ENCODE results near the gene WDR82.
A peak's percentile ranks its signal among the peaks of the same experiment; 100 is the strongest.
"Not testable (repeated sequence)": the region's sequence is repeated elsewhere in the genome, so short reads cannot be mapped to it uniquely, and the experiment has no call there.

WDR82 gene

GRCh38 chr3:52284051-52284450, 5.6 kb upstream of the WDR82 start:
- 91 to 93% methylated on average over 2 to 4 of the region's 4 CpGs for WGBS, 2 experiments (ENCODE audit: insufficient coverage in 2 of 2)
- peaks cover 12% of the 10 kb centered on the region for H3K4me1 ChIP-seq (ENCODE audit: control insufficient read depth, insufficient read depth, low read length, poor library complexity, severe bottlenecking)

DNA sequence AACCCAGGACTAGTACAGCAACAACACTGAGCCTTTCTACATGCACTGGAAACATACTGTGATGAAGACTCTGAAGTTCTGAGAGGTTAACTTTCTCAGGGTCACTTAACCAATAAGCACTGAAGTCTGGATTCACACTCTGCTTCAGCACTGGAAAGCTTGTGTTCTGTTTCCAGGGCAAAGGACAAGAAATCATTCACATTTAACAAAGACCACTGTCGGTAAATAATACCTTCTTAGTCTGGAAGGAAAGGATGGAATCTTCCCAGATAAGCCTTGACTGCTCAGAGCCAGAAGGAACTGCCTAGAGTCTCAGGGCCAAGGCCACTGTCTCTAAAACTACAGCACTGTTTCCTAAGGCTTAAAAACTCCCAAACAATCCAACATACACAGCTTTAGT, 4.9 kb upstream of the WDR82 start:
- WGBS, 2 experiments (ENCODE audit: insufficient coverage in 2 of 2), result 83% methylated on average over 1 of the region's 1 CpG; no CpG with 5 or more reads in 1 of the 2 experiments
- Histone ChIP-seq H3K4me3 (ENCODE audit: extremely low read depth, insufficient read depth, low read length, poor library complexity, severe bottlenecking) (no peak overlapping the region), H3K27ac (ENCODE audit: low read depth, low read length, severe bottlenecking) (peak overlapping the region; percentile 53), H3K4me1 (ENCODE audit: control insufficient read depth, insufficient read depth, low read length, poor library complexity, severe bottlenecking) (peaks cover 12% of the 10 kb centered on the region), H3K9me3 (ENCODE audit: control insufficient read depth, low read length) (no peaks in the 10 kb centered on the region), H3K36me3 (ENCODE audit: control insufficient read depth, insufficient read depth, low read length) (no peaks in the 10 kb centered on the region)

More at GRCh38 chr3:52284051-52284450, 5.6 kb upstream of the WDR82 start:
- not testable (repeated sequence) for H3K36me3 ChIP-seq (ENCODE audit: control insufficient read depth, insufficient read depth, low read length); H3K4me3 ChIP-seq (ENCODE audit: extremely low read depth, insufficient read depth, low read length, poor library complexity, severe bottlenecking); H3K9me3 ChIP-seq (ENCODE audit: control insufficient read depth, low read length); H3K27ac ChIP-seq (ENCODE audit: low read depth, low read length, severe bottlenecking)

GRCh38 chr3:52281981-52282801, 3.7 kb upstream of the WDR82 start:
- Histone ChIP-seq H3K4me1 (ENCODE audit: control insufficient read depth, insufficient read depth, low read length, poor library complexity, severe bottlenecking) (peaks cover 12% of the 10 kb centered on the region), H3K27ac (ENCODE audit: low read depth, low read length, severe bottlenecking) (peak overlapping the region; percentile 63), H3K36me3 (ENCODE audit: control insufficient read depth, insufficient read depth, low read length) (no peaks in the 10 kb centered on the region), H3K4me3 (ENCODE audit: extremely low read depth, insufficient read depth, low read length, poor library complexity, severe bottlenecking) (no peak overlapping the region), H3K9me3 (ENCODE audit: control insufficient read depth, low read length) (no peaks in the 10 kb centered on the region)
- WGBS, 2 experiments (ENCODE audit: insufficient coverage in 2 of 2), result 95 to 96% methylated on average over 7 to 8 of the region's 8 CpGs

GRCh38 chr3:52280050-52280461, 1.6 kb upstream of the WDR82 start:
- Histone ChIP-seq H3K27ac (ENCODE audit: low read depth, low read length, severe bottlenecking) (peak overlapping the region; percentile 91), H3K9me3 (ENCODE audit: control insufficient read depth, low read length) (no peaks in the 10 kb centered on the region), H3K4me3 (ENCODE audit: extremely low read depth, insufficient read depth, low read length, poor library complexity, severe bottlenecking) (no peak overlapping the region), H3K4me1 (ENCODE audit: control insufficient read depth, insufficient read depth, low read length, poor library complexity, severe bottlenecking) (peaks cover 15% of the 10 kb centered on the region), H3K36me3 (ENCODE audit: control insufficient read depth, insufficient read depth, low read length) (peaks cover 11% of the 10 kb centered on the region)
- WGBS, 2 experiments (ENCODE audit: insufficient coverage in 2 of 2), result 85 to 96% methylated on average over 6 of the region's 6 CpGs

- Histone ChIP-seq H3K4me1 (ENCODE audit: control insufficient read depth, insufficient read depth, low read length, poor library complexity, severe bottlenecking) (peaks cover 15% of the 10 kb centered on the region), H3K4me3 (ENCODE audit: extremely low read depth, insufficient read depth, low read length, poor library complexity, severe bottlenecking) (peak overlapping the region; percentile 93), H3K9me3 (ENCODE audit: control insufficient read depth, low read length) (no peaks in the 10 kb centered on the region), H3K36me3 (ENCODE audit: control insufficient read depth, insufficient read depth, low read length) (peaks cover 14% of the 10 kb centered on the region), H3K27ac (ENCODE audit: low read depth, low read length, severe bottlenecking) (peak overlapping the region; percentile 91)
- 89 to 100% methylated on average over 2 of the region's 2 CpGs for whole genome bisulfite sequencing, 2 experiments (ENCODE audit: insufficient coverage in 2 of 2)
Observed at GRCh38 chr3:52279596-52279995, 1.1 kb upstream of the WDR82 start.

GRCh38 chr3:52277972-52278509, 408 bp downstream of the WDR82 start:
- peaks cover 30% of the 10 kb centered on the region for H3K36me3 ChIP-seq (ENCODE audit: control insufficient read depth, insufficient read depth, low read length)
- peak overlapping the region; percentile 93 for H3K4me3 ChIP-seq (ENCODE audit: extremely low read depth, insufficient read depth, low read length, poor library complexity, severe bottlenecking)
- WGBS, 2 experiments (ENCODE audit: insufficient coverage in 2 of 2), result 0% methylated on average over 49 to 53 of the region's 54 CpGs
- peak overlapping the region; percentile 91 for H3K27ac ChIP-seq (ENCODE audit: low read depth, low read length, severe bottlenecking)
- H3K9me3 ChIP-seq (ENCODE audit: control insufficient read depth, low read length), result no peaks in the 10 kb centered on the region
- peaks cover 13% of the 10 kb centered on the region for H3K4me1 ChIP-seq (ENCODE audit: control insufficient read depth, insufficient read depth, low read length, poor library complexity, severe bottlenecking)

- H3K27ac ChIP-seq (ENCODE audit: low read depth, low read length, severe bottlenecking), result peak overlapping the region; percentile 23
- WGBS, 2 experiments (ENCODE audit: insufficient coverage in 2 of 2), result 2 to 6% methylated on average over 21 to 23 of the region's 28 CpGs
- peaks cover 12% of the 10 kb centered on the region for H3K4me1 ChIP-seq (ENCODE audit: control insufficient read depth, insufficient read depth, low read length, poor library complexity, severe bottlenecking)
- H3K9me3 ChIP-seq (ENCODE audit: control insufficient read depth, low read length), result no peaks in the 10 kb centered on the region
- peaks cover 35% of the 10 kb centered on the region for H3K36me3 ChIP-seq (ENCODE audit: control insufficient read depth, insufficient read depth, low read length)
- H3K4me3 ChIP-seq (ENCODE audit: extremely low read depth, insufficient read depth, low read length, poor library complexity, severe bottlenecking), result peak overlapping the region; percentile 93
Observed at GRCh38 chr3:52277071-52277964, 1.1 kb downstream of the WDR82 start.

DNA sequence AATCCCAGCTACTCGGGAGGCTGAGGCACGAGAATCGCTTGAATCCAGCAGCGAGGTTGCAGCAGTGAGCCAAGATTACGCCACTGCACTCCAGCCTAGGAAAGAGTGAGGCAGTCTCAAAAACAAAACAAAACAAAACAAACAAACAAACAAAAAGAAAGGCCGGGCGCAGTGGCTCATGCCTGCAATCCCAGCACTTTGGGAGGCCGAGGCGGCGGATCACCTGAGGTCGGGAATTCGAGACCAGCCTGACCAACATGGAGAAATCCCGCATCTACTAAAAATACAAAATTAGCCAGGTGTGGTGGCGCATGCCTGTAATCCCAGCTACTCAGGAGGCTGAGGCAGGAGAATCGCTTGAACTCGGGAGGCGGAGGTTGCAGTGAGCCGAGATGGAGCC, 3.7 kb downstream of the WDR82 start:
- H3K9me3 ChIP-seq (ENCODE audit: control insufficient read depth, low read length); H3K27ac ChIP-seq (ENCODE audit: low read depth, low read length, severe bottlenecking); H3K4me3 ChIP-seq (ENCODE audit: extremely low read depth, insufficient read depth, low read length, poor library complexity, severe bottlenecking); H3K4me1 ChIP-seq (ENCODE audit: control insufficient read depth, insufficient read depth, low read length, poor library complexity, severe bottlenecking): not testable (repeated sequence)
- 91 to 98% methylated on average over 9 to 13 of the region's 18 CpGs for WGBS, 2 experiments (ENCODE audit: insufficient coverage in 2 of 2)
- peaks cover 57% of the 10 kb centered on the region for H3K36me3 ChIP-seq (ENCODE audit: control insufficient read depth, insufficient read depth, low read length)

- Histone ChIP-seq H3K4me1 (ENCODE audit: control insufficient read depth, insufficient read depth, low read length, poor library complexity, severe bottlenecking) (peaks cover 3% of the 10 kb centered on the region), H3K36me3 (ENCODE audit: control insufficient read depth, insufficient read depth, low read length) (peaks cover 77% of the 10 kb centered on the region), H3K27ac (ENCODE audit: low read depth, low read length, severe bottlenecking) (no peak overlapping the region)
Observed at GRCh38 chr3:52272831-52273230, 5.6 kb downstream of the WDR82 start.

GRCh38 chr3:52272172-52272571, 6.3 kb downstream of the WDR82 start:
- H3K4me1 ChIP-seq (ENCODE audit: control insufficient read depth, insufficient read depth, low read length, poor library complexity, severe bottlenecking); H3K27ac ChIP-seq (ENCODE audit: low read depth, low read length, severe bottlenecking); H3K9me3 ChIP-seq (ENCODE audit: control insufficient read depth, low read length); H3K4me3 ChIP-seq (ENCODE audit: extremely low read depth, insufficient read depth, low read length, poor library complexity, severe bottlenecking): not testable (repeated sequence)
- H3K36me3 ChIP-seq (ENCODE audit: control insufficient read depth, insufficient read depth, low read length), result peaks cover 84% of the 10 kb centered on the region
- 100% methylated on average over 1 to 4 of the region's 9 CpGs for whole genome bisulfite sequencing, 2 experiments (ENCODE audit: insufficient coverage in 2 of 2)

More at GRCh38 chr3:52272831-52273230, 5.6 kb downstream of the WDR82 start:
- Histone ChIP-seq H3K4me3 (ENCODE audit: extremely low read depth, insufficient read depth, low read length, poor library complexity, severe bottlenecking) (no peak overlapping the region), H3K9me3 (ENCODE audit: control insufficient read depth, low read length) (no peaks in the 10 kb centered on the region)
- no CpG with 5 or more reads among the region's 3 CpGs for WGBS, 2 experiments (ENCODE audit: insufficient coverage in 2 of 2)

All from mesodermal cell (in vitro differentiated cells).